SK-N-SH (cell line): ENCODE measurements around the gene CXCL9. TPM values are rescaled to one million over a fixed set of nuclear protein-coding genes. Genes with fewer than 3 reads are reported as not detected.
"Not testable (repeated sequence)": the region's sequence is repeated elsewhere in the genome, so short reads cannot be mapped to it uniquely, and the experiment has no call there.

Experiments
- CTCF ChIA-PET: fragments of 300-600, 350-600 bp; formaldehyde crosslinking; extraction: SDS; loops from one replicate; lab custom pipeline; 2021; lab: Yijun Ruan, JAX
- POLR2A ChIA-PET: fragments of 350-600 bp; sonication (Branson Sonifier 250); formaldehyde crosslinking; extraction: SDS; loops from one replicate; lab custom pipeline; 2020; ENCODE audit warnings: antibody characterized with exemption, inconsistent platforms; lab: Yijun Ruan, JAX
- DNase-seq: peaks from one replicate; pipeline ENCODE4 v3.0.0; 2012
- H2AFZ ChIP-seq: fragments of 200-600 bp; sonication (generic); 2 replicates; pipeline ENCODE4 v1.8.1; 2016; ENCODE audit warnings: antibody characterized with exemption, mild to moderate bottlenecking, low read depth
- H3F3A ChIP-seq: fragments of 200-600 bp; sonication (generic); replicated peaks from 2 replicates; pipeline ENCODE3; 2016; ENCODE audit warnings: antibody characterized with exemption, mild to moderate bottlenecking; ENCODE audit not compliant: insufficient read depth
- H3K27ac ChIP-seq, 2 experiments: fragments of 200-500 bp in 1 of 2; fragments of 200-600 bp in 1 of 2; sonication (Bioruptor generic) in 1 of 2; sonication (generic), shearing (Covaris generic) in 1 of 2; 2 replicates each; pipeline versions ENCODE4 v1.5.1 to v1.6.1; 2014 to 2016; ENCODE audit warnings: low read depth in 2 of 2, inconsistent platforms in 1 of 2, low read length in 1 of 2, mild to moderate bottlenecking in 1 of 2, mixed read lengths in 1 of 2
- H3K27me3 ChIP-seq: fragments of 200-600 bp; sonication (generic), shearing (Covaris generic); 2 replicates; pipeline ENCODE4 v1.6.1; 2016; ENCODE audit warnings: mixed run types; ENCODE audit not compliant: insufficient read depth
- H3K36me3 ChIP-seq, 2 experiments: fragments of 200-500 bp in 1 of 2; fragments of 200-600 bp in 1 of 2; sonication (Bioruptor generic) in 1 of 2; sonication (generic) in 1 of 2; replicated peaks in 1 of 2; 2 replicates each; pipeline versions ENCODE3 to v1.5.1; 2014 to 2016; ENCODE audit warnings: low read length in 1 of 2, mild to moderate bottlenecking in 1 of 2; ENCODE audit not compliant: insufficient read depth in 2 of 2, control insufficient read depth in 1 of 2
- H3K4me1 ChIP-seq, 2 experiments: fragments of 200-500 bp in 1 of 2; fragments of 200-600 bp in 1 of 2; sonication (Bioruptor generic) in 1 of 2; sonication (generic), shearing (Covaris generic) in 1 of 2; 2 replicates each; pipeline versions ENCODE4 v1.5.1 to v1.6.1; 2014 to 2016; ENCODE audit warnings: low read depth in 1 of 2, low read length in 1 of 2, mixed run types in 1 of 2; ENCODE audit not compliant: insufficient read depth in 2 of 2, control insufficient read depth in 1 of 2
- H3K4me2 ChIP-seq: fragments of 200-600 bp; sonication (generic), shearing (Covaris generic); 2 replicates; pipeline ENCODE4 v1.6.1; 2017; ENCODE audit warnings: mixed run types
- H3K4me3 ChIP-seq, 2 experiments: fragments of 200-500 bp in 1 of 2; fragments of 200-600 bp in 1 of 2; sonication (Bioruptor generic) in 1 of 2; sonication (generic), shearing (Covaris generic) in 1 of 2; 2 replicates each; pipeline versions ENCODE4 v1.5.1 to v1.8.1; 2014 to 2016; ENCODE audit warnings: low read depth in 2 of 2, inconsistent platforms in 1 of 2, low read length in 1 of 2, mild to moderate bottlenecking in 1 of 2, mixed read lengths in 1 of 2, moderate library complexity in 1 of 2
- H3K79me2 ChIP-seq: fragments of 200-600 bp; sonication (generic); 2 replicates; pipeline ENCODE4 v1.8.1; 2017; ENCODE audit warnings: mild to moderate bottlenecking; ENCODE audit not compliant: insufficient read depth
- H3K9ac ChIP-seq: fragments of 200-600 bp; sonication (generic); 2 replicates; pipeline ENCODE4 v1.6.1; 2017; ENCODE audit warnings: mixed run types
- H3K9me2 ChIP-seq: fragments of 200-600 bp; sonication (generic); 2 replicates; pipeline ENCODE4 v1.6.1; 2017; ENCODE audit warnings: mixed run types
- H3K9me3 ChIP-seq: fragments of 200-600 bp; sonication (generic); 2 replicates; pipeline ENCODE4 v1.6.1; 2017; ENCODE audit warnings: mixed run types, mild to moderate bottlenecking, moderate library complexity
- H4K20me1 ChIP-seq: fragments of 200-600 bp; sonication (generic); 2 replicates; pipeline ENCODE4 v1.6.1; 2017; ENCODE audit warnings: mild to moderate bottlenecking, mixed run types; ENCODE audit not compliant: insufficient read depth
- FOSL2 ChIP-seq: IDR thresholded peaks from 2 replicates; pipeline ENCODE4 v1.4.0; 2012; ENCODE audit warnings: low read depth, mild to moderate bottlenecking, moderate library complexity, borderline replicate concordance
- FOXJ3 ChIP-seq: sonication (generic); formaldehyde crosslinking; IDR thresholded peaks from 2 replicates; pipeline ENCODE4 v1.5.1; 2020; ENCODE audit warnings: mild to moderate bottlenecking, missing genetic modification reagents
- GATA2 ChIP-seq: sonication (generic); formaldehyde crosslinking; IDR thresholded peaks from 2 replicates; pipeline ENCODE4 v1.5.0; 2020; ENCODE audit warnings: mild to moderate bottlenecking, missing genetic modification reagents
- RFX5 ChIP-seq: IDR thresholded peaks from 2 replicates; pipeline ENCODE4 v1.6.1; 2012; ENCODE audit warnings: mild to moderate bottlenecking, improper control_type of control experiment, low read length
- RXRA ChIP-seq: IDR thresholded peaks from 2 replicates; pipeline ENCODE4 v1.4.0; 2012; ENCODE audit warnings: low read depth, mild to moderate bottlenecking, borderline replicate concordance
- TCF12 ChIP-seq: IDR thresholded peaks from 2 replicates; pipeline ENCODE4 v1.4.0; 2012
- WGBS: methylation state at CpG from one replicate; pipeline ENCODE4 v1.1.6; 2017; ENCODE audit warnings: low lambda C conversion rate; 5-methylcytosine and 5-hydroxymethylcytosine counted together
- polyA plus RNA-seq, 3 experiments: library from polyadenylated mRNA; depleted of rRNA; stranded (reverse); fragments of >200 nt; gene quantifications; 2 replicates each; pipeline ENCODE4 v1.2.3, GENCODE V29; 2012
- TF ChIP-seq, protein P1 (sequence below): fragments of 150-350 bp; IDR thresholded peaks from 2 replicates; pipeline ENCODE4 v1.6.1; 2016; ENCODE audit warnings: mild to moderate bottlenecking, low read depth, low read length
- TF ChIP-seq, protein P2 (sequence below): IDR thresholded peaks from 2 replicates; pipeline ENCODE4 v1.4.0; 2012; ENCODE audit warnings: low read depth, borderline replicate concordance

CXCL9 gene
- polyA plus RNA-seq, 1 of the 3 experiments (the other 2 are of a cell fraction) = not detected

DNA sequence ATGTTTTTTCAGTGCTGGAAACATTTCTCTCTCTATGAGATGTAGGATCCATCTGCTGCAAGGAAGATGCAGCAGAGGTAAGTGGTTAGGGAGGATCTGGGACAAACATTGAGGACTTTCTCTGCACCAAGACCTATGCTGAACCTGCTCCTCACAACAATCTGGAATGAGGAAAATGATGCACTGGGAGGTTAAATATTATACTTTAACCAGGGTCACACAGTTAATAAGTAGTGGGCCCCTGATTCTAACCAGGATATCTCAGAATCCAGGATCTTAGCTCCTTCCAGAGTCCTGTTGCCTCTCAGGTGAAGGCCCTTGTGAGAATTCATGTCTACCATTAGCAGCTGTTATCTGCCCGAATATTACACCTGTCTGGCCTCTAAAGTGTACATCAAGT lies 7.0 kb downstream of the CXCL9 start (continued):
- TF ChIP-seq, protein P1, sequence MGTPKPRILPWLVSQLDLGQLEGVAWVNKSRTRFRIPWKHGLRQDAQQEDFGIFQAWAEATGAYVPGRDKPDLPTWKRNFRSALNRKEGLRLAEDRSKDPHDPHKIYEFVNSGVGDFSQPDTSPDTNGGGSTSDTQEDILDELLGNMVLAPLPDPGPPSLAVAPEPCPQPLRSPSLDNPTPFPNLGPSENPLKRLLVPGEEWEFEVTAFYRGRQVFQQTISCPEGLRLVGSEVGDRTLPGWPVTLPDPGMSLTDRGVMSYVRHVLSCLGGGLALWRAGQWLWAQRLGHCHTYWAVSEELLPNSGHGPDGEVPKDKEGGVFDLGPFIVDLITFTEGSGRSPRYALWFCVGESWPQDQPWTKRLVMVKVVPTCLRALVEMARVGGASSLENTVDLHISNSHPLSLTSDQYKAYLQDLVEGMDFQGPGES = no peak
- TF ChIP-seq GATA2 = no peak
- no peak for TF ChIP-seq RXRA
- TF ChIP-seq, protein P2, sequence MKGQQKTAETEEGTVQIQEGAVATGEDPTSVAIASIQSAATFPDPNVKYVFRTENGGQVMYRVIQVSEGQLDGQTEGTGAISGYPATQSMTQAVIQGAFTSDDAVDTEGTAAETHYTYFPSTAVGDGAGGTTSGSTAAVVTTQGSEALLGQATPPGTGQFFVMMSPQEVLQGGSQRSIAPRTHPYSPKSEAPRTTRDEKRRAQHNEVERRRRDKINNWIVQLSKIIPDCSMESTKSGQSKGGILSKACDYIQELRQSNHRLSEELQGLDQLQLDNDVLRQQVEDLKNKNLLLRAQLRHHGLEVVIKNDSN = no peak

DNA sequence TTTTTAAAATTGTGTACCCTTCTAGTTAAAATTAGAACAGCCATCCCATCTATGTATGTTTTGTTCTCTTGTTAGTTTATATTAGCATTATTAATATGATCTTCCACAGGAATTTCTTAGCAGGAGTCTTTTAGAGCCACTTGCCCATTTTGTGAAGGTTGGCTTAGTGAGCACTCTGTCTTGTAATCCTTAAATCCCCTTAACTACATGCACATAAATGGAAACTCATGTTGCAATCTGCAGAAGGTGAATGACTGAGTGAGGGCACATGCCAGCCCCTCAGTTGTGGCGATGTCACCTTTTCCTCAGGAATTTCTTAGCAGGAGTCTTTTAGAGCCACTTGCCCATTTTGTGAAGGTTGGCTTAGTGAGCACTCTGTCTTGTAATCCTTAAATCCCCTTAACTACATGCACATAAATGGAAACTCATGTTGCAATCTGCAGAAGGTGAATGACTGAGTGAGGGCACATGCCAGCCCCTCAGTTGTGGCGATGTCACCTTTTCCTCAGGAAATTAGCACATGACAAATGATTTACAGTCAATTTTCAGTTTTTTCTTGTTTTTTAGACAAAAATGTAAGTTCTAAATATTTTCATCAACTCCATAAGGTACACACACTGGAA lies 8.7 kb downstream of the CXCL9 start:
- H3K27ac ChIP-seq, H3K9me3 ChIP-seq, H3F3A ChIP-seq, H4K20me1 ChIP-seq, H3K9me2 ChIP-seq, H3K4me2 ChIP-seq, H3K9ac ChIP-seq, POLR2A ChIA-PET, H3K36me3 ChIP-seq, H3K4me3 ChIP-seq, DNase-seq, H3K79me2 ChIP-seq, H3K4me1 ChIP-seq, H2AFZ ChIP-seq, CTCF ChIA-PET, H3K27me3 ChIP-seq: not testable (repeated sequence)
- 98% methylated on average over 2 of the region's 2 CpGs for WGBS

DNA sequence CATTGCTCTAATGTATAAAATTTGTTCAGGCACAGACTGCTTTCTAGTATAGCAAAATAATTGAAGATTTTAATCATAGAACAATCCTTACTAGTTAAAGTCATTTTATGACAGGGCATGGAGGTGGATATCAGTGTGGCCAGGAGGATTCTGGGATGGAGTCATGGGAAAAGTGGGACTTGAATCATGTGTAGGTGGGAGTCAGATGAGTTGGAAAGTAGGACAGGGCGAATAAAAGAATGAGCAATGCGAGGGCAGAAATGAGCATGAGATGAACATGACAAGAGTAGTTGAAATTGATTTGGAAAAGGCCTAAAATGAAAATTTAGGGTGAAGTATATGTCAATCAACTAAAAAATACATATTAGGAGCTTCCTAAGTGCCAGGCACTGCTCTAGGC lies 9.4 kb downstream of the CXCL9 start:
- ChIA-PET POLR2A (no interaction called here), CTCF (interaction anchor here (2.6 kb wide), 4 partner anchors 67 to 103 kb away, joined by 14 to 29 read pairs (median 16); partner anchors contain the start of gene ART3)
- H3K4me1 ChIP-seq = no peaks in the 10 kb centered on the region
- H3K4me2 ChIP-seq = no peak overlapping the region
- H3K27me3 ChIP-seq = peaks cover 5% of the 10 kb centered on the region; the same call in 1 of the 2 replicates
- H3K79me2 ChIP-seq = no peaks in the 10 kb centered on the region
- H3K27ac ChIP-seq = no peak overlapping the region
- no peaks in the 10 kb centered on the region for H3K9me3 ChIP-seq
- H3F3A ChIP-seq = no peaks in the 10 kb centered on the region
- no peak for DNase-seq
- no peaks in the 10 kb centered on the region for H4K20me1 ChIP-seq
- TF ChIP-seq FOSL2 = no peak
- no peak for TF ChIP-seq TCF12
- TF ChIP-seq FOXJ3 (CRISPR knock-in tag) = no peak
- no peak for TF ChIP-seq RFX5
- H3K9me2 ChIP-seq = no peaks in the 10 kb centered on the region
- WGBS = 77% methylated on average over 2 of the region's 2 CpGs
- no peak overlapping the region for H3K4me3 ChIP-seq
- H2AFZ ChIP-seq = no peak overlapping the region
- no peaks in the 10 kb centered on the region for H3K36me3 ChIP-seq
- H3K9ac ChIP-seq = no peak overlapping the region
